HepG2 (cell line): ENCODE data around the gene FBXL12. TPM values are rescaled to one million over a fixed set of nuclear protein-coding genes. Genes with fewer than 3 reads are reported as not detected.

ENCODE experiments used
- CTCF ChIP-seq: sonication (generic); formaldehyde crosslinking; IDR thresholded peaks from 2 replicates; pipeline ENCODE4 v1.5.0; 2020; ENCODE audit warnings: mild to moderate bottlenecking, missing genetic modification reagents, moderate library complexity
- HNRNPK ChIP-seq: fragments of 200-400 bp; formaldehyde crosslinking; IDR thresholded peaks from 2 replicates; pipeline ENCODE4 v1.6.1; 2018; ENCODE audit warnings: low read length, low read depth, moderate library complexity, mild to moderate bottlenecking; ENCODE audit not compliant: poor library complexity, severe bottlenecking
- HOMEZ ChIP-seq: IDR thresholded peaks from 2 replicates; pipeline ENCODE4 v1.6.1; 2016; ENCODE audit warnings: low read depth
- IRX3 ChIP-seq: sonication (generic); formaldehyde crosslinking; IDR thresholded peaks from 2 replicates; pipeline ENCODE4 v1.8.1; 2023; ENCODE audit warnings: mild to moderate bottlenecking, low read depth, missing genetic modification reagents, borderline replicate concordance
- KDM5A ChIP-seq: fragments of 200-600 bp; sonication (generic); IDR thresholded peaks from 2 replicates; pipeline ENCODE4 v1.7.0; 2018; ENCODE audit warnings: antibody characterized with exemption, mild to moderate bottlenecking, low read length, borderline replicate concordance
- KLF15 ChIP-seq: sonication (generic); formaldehyde crosslinking; IDR thresholded peaks from 2 replicates; pipeline ENCODE4 v1.8.1; 2023; ENCODE audit warnings: borderline replicate concordance, mild to moderate bottlenecking, inconsistent platforms, missing genetic modification reagents, mixed read lengths
- PAXIP1 ChIP-seq: sonication (generic); formaldehyde crosslinking; conservative IDR thresholded peaks from 2 replicates; pipeline ENCODE4 v1.4.0; 2020; ENCODE audit warnings: mild to moderate bottlenecking, missing genetic modification reagents, moderate library complexity
- PRDM10 ChIP-seq: sonication (generic); formaldehyde crosslinking; IDR thresholded peaks from 2 replicates; pipeline ENCODE4 v1.4.0; 2020; ENCODE audit warnings: low read depth, missing genetic modification reagents
- TCF7 ChIP-seq: sonication (generic); IDR thresholded peaks from 2 replicates; pipeline ENCODE4 v1.6.1; 2016; ENCODE audit warnings: antibody characterized with exemption, low read depth
- ZC3H13 ChIP-seq: sonication (generic); formaldehyde crosslinking; IDR thresholded peaks from 2 replicates; pipeline ENCODE4 v1.8.1; 2023; ENCODE audit warnings: mild to moderate bottlenecking, missing genetic modification reagents, moderate library complexity
- ZFP36L1 ChIP-seq: sonication (generic); formaldehyde crosslinking; IDR thresholded peaks from 2 replicates; pipeline ENCODE4 v1.8.0; 2022; ENCODE audit warnings: mild to moderate bottlenecking, missing genetic modification reagents, moderate library complexity
- ZNF710 ChIP-seq: sonication (generic); formaldehyde crosslinking; IDR thresholded peaks from 2 replicates; pipeline ENCODE4 v1.5.0; 2020; ENCODE audit warnings: mild to moderate bottlenecking, missing genetic modification reagents, borderline replicate concordance
- ZNF891 ChIP-seq: sonication (generic); formaldehyde crosslinking; IDR thresholded peaks from 2 replicates; pipeline ENCODE4 v1.5.0; 2020; ENCODE audit warnings: mild to moderate bottlenecking, missing genetic modification reagents
- polyA plus RNA-seq, 8 experiments: library from polyadenylated mRNA; depleted of rRNA in 3 of 8; stranded (reverse) in 7 of 8; unstranded in 1 of 8; fragments of >200 nt; fragmentation: Illumina TruSeq in 4 of 8; extraction: Trizol in 4 of 8; gene quantifications; 2 replicates each; pipeline versions ENCODE4 v1.2.1 to v1.2.3, GENCODE V29; 2011 to 2016; ENCODE audit warnings: low read depth in 4 of 8, missing spikeins in 1 of 8, mixed read lengths in 1 of 8; ENCODE audit not compliant: insufficient read depth in 1 of 8
- total RNA-seq, 5 experiments: library from RNA; depleted of rRNA; stranded (reverse); fragments of >200 nt; fragmentation: Illumina TruSeq; extraction: Trizol; gene quantifications; 2 replicates each; pipeline ENCODE4 v1.2.3, GENCODE V29; 2016; ENCODE audit warnings: low read depth in 1 of 5

The FBXL12 gene
- total and polyA plus RNA-seq, 2 of the 13 experiments (the other 11 are each of a cell fraction or from before 2014, with no cell fraction given), result 20.4 to 23.1 TPM

- TF ChIP-seq PRDM10 (CRISPR knock-in tag), result peak; percentile 25; the same call in 1 of the 2 replicates
- TF ChIP-seq ZNF891 (CRISPR knock-in tag), result peak; percentile 78; the same call in 1 of the 2 replicates
- TF ChIP-seq TCF7, result no peak
- no peak for TF ChIP-seq ZNF710
- TF ChIP-seq PAXIP1 (CRISPR knock-in tag), result peak; percentile 70
- peak; percentile 88; the same call in 1 of the 2 replicates for TF ChIP-seq KDM5A
- TF ChIP-seq ZC3H13 (CRISPR knock-in tag), result peak; percentile 61
- no peak for TF ChIP-seq IRX3 (CRISPR knock-in tag)
- TF ChIP-seq HOMEZ (CRISPR knock-in tag), result peak; percentile 62; the same call in 1 of the 2 replicates
- TF ChIP-seq KLF15 (CRISPR knock-in tag), result no peak
- no peak for TF ChIP-seq CTCF (CRISPR knock-in tag)
- peak; percentile 78; the same call in 1 of the 2 replicates for TF ChIP-seq ZFP36L1
- TF ChIP-seq HNRNPK, result no peak
Observed at GRCh38 chr19:9818734-9819595, at the start of gene FBXL12 (continued).
